ENCODE results near the gene GARIN5B.

DNA sequence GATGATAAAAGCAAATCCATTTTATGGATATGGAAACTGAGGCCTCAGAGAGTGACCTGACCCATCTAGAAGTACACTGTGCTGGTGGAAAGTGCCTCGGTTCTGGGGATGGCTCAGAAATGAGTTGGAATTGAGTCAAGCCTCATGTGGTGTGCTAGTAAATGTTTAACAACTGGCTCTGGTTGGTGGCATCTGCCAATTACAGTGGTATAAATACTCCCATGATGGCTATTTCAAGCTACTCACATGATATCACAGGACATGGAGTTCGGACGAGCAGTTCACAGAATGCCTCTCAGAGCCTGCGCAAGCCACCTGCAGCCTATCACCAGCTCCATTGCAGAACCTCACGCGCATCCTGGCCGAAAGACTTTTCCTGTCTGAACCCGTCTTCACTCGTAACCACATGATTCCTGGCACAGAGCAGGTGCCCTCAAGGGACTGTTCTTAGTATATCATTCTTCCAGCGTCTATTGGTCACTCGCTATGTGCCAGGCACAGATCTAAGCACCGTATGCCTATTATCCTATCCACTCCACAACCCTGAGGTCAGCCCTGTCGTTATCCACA, 47.0 kb downstream of the GARIN5B start:
- TF ChIP-seq, protein P1, sequence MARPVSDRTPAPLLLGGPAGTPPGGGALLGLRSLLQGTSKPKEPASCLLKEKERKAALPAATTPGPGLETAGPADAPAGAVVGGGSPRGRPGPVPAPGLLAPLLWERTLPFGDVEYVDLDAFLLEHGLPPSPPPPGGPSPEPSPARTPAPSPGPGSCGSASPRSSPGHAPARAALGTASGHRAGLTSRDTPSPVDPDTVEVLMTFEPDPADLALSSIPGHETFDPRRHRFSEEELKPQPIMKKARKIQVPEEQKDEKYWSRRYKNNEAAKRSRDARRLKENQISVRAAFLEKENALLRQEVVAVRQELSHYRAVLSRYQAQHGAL (CRISPR knock-in tag; IDR thresholded peaks at IDR 0.05; ENCODE audit: not compliant biosample characterization): no peak
- TF ChIP-seq, protein P2, sequence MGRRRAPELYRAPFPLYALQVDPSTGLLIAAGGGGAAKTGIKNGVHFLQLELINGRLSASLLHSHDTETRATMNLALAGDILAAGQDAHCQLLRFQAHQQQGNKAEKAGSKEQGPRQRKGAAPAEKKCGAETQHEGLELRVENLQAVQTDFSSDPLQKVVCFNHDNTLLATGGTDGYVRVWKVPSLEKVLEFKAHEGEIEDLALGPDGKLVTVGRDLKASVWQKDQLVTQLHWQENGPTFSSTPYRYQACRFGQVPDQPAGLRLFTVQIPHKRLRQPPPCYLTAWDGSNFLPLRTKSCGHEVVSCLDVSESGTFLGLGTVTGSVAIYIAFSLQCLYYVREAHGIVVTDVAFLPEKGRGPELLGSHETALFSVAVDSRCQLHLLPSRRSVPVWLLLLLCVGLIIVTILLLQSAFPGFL (CRISPR knock-in tag; IDR thresholded peaks at IDR 0.05): no peak
- TF ChIP-seq, protein P3, sequence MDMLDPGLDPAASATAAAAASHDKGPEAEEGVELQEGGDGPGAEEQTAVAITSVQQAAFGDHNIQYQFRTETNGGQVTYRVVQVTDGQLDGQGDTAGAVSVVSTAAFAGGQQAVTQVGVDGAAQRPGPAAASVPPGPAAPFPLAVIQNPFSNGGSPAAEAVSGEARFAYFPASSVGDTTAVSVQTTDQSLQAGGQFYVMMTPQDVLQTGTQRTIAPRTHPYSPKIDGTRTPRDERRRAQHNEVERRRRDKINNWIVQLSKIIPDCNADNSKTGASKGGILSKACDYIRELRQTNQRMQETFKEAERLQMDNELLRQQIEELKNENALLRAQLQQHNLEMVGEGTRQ (IDR thresholded peaks at IDR 0.05; ENCODE audit: low read depth, low read length): no peak
- TF ChIP-seq, protein P3 (CRISPR knock-in tag; IDR thresholded peaks at IDR 0.05; ENCODE audit: borderline replicate concordance): no peak
- TF ChIP-seq ZNF274 (CRISPR knock-in tag; IDR thresholded peaks at IDR 0.05): no peak
- TF ChIP-seq, protein P4, sequence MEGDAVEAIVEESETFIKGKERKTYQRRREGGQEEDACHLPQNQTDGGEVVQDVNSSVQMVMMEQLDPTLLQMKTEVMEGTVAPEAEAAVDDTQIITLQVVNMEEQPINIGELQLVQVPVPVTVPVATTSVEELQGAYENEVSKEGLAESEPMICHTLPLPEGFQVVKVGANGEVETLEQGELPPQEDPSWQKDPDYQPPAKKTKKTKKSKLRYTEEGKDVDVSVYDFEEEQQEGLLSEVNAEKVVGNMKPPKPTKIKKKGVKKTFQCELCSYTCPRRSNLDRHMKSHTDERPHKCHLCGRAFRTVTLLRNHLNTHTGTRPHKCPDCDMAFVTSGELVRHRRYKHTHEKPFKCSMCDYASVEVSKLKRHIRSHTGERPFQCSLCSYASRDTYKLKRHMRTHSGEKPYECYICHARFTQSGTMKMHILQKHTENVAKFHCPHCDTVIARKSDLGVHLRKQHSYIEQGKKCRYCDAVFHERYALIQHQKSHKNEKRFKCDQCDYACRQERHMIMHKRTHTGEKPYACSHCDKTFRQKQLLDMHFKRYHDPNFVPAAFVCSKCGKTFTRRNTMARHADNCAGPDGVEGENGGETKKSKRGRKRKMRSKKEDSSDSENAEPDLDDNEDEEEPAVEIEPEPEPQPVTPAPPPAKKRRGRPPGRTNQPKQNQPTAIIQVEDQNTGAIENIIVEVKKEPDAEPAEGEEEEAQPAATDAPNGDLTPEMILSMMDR (CRISPR knock-in tag; IDR thresholded peaks at IDR 0.05): no peak
- no peak for TF ChIP-seq ZNF432 (CRISPR knock-in tag; IDR thresholded peaks at IDR 0.05; ENCODE audit: borderline replicate concordance)
- TF ChIP-seq ZNF878 (CRISPR knock-in tag; IDR thresholded peaks at IDR 0.05): no peak
- TF ChIP-seq, protein P5, sequence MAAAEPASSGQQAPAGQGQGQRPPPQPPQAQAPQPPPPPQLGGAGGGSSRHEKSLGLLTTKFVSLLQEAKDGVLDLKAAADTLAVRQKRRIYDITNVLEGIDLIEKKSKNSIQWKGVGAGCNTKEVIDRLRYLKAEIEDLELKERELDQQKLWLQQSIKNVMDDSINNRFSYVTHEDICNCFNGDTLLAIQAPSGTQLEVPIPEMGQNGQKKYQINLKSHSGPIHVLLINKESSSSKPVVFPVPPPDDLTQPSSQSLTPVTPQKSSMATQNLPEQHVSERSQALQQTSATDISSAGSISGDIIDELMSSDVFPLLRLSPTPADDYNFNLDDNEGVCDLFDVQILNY (CRISPR knock-in tag; conservative IDR thresholded peaks at IDR 0.05): no peak
- TF ChIP-seq ZNF12 (CRISPR knock-in tag; IDR thresholded peaks at IDR 0.05): no peak
- TF ChIP-seq POLR2AphosphoS5 (IDR thresholded peaks at IDR 0.05; ENCODE audit: low read depth, low read length): no peak
